ENCODE data around the gene PLBD2.
A peak's percentile ranks its signal among the peaks of the same experiment; 100 is the strongest.

PLBD2 gene

DNA sequence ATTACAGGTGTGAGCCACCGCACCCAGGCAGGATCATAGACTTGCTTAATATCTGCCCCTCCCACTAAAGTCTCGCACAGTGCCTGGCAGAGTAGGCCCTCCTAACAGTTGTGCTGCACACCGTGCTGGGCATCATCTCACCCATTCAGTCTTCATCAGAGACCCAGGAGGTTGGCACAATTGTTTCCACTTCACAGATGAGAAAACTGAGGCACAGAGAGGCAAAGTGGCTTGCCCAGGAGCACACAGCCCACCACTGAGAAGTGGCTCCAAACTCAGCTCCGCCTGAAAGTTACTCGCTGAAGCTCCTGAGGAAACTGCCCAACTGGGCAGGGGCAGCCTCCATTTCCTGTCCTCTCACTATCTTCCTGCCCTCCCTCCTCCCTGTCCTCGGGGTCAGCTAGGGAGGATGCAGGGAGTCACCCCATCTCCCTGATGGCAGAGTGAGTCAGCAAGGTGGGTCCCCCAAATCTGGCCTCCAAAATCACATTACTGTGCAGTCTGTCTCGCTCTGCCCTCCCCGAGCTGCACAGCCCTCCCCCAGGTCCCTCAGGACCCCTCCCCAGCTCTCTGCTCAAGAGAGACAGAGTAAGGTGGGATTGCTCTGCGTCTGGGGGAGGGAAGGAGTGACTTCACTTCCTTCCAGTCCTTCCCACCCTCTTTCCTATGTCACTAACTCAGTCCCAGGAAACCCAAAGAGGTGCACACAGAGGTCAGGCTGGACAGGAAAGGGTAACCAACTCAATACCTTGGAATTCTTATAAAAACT lies 29.2 kb upstream of the PLBD2 start:
- Mint-ChIP-seq H3K4me3 (no peak overlapping the region), H3K9me3 (no peaks in the 10 kb centered on the region), H3K27ac (no peak overlapping the region), H3K27me3 (ENCODE audit: low read depth) (no peaks in the 10 kb centered on the region), H3K36me3 (ENCODE audit: low read depth) (peaks cover 40% of the 10 kb centered on the region), H3K4me1 (ENCODE audit: low read depth) (peaks cover 5% of the 10 kb centered on the region)
- no peak for DNase-seq (ENCODE audit: low spot score)

DNA sequence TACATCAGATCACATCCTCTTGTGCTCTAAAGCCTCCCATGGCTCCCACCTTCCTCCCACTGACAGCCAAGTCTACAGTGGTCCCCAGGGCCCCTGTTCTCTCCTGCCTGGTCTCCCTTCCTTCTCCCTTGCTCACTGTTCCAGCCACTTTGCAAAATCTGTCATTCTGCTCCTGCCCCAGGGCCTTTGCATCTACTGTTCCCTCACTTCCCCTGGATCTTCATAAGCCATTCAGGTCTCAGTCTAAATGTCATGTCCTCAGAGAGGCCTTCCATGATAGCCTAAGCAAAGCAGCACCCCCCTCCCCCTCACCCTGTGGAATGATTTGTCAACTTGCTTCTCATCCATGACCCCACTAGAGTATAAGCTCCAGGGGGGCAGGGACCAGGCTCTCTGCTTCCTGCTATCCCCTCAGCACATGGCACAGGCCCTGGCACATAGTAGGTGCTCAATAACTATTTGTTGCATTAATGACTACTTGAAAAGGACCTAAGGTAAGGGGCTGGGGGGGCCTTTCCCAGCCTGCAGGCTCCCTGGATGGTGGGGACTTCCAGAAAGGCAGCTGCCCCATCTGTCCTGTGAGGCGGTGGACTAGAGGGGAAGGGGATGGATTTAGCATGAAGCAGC lies 28.5 kb upstream of the PLBD2 start:
- peaks cover 43% of the 10 kb centered on the region for H3K36me3 Mint-ChIP-seq (ENCODE audit: low read depth)
- H3K27me3 Mint-ChIP-seq (ENCODE audit: low read depth) = no peaks in the 10 kb centered on the region
- peaks cover 8% of the 10 kb centered on the region for H3K4me1 Mint-ChIP-seq (ENCODE audit: low read depth)
- H3K9me3 Mint-ChIP-seq = no peaks in the 10 kb centered on the region
- no peak overlapping the region for H3K4me3 Mint-ChIP-seq
- no peak for DNase-seq (ENCODE audit: low spot score)
- H3K27ac Mint-ChIP-seq = peak overlapping the region; percentile 39

DNA sequence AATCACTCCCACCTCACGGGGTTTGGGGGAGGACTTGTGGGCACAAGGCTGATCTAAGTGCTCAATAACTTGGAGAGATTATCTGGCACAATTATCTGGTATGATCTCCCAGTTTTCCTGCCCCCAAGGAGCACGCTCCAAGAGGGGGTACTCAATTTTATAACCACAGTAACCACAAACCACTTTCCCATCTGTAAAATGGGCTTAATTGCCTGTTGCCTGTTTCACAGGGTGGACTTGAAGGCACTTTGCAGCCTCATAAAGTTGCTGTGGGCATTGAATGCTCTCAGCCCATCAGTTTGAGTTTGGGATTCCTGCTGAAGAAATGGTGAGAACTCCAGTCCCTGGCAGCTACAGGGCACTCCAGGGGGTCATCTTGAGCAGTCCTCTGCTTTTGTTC lies 27.9 kb upstream of the PLBD2 start:
- H3K9me3 Mint-ChIP-seq = no peaks in the 10 kb centered on the region
- peaks cover 10% of the 10 kb centered on the region for H3K4me1 Mint-ChIP-seq (ENCODE audit: low read depth)
- no peak overlapping the region for H3K4me3 Mint-ChIP-seq
- no peak overlapping the region for H3K27ac Mint-ChIP-seq
- no peak for DNase-seq (ENCODE audit: low spot score)
- peaks cover 40% of the 10 kb centered on the region for H3K36me3 Mint-ChIP-seq (ENCODE audit: low read depth)
- no peaks in the 10 kb centered on the region for H3K27me3 Mint-ChIP-seq (ENCODE audit: low read depth)

DNA sequence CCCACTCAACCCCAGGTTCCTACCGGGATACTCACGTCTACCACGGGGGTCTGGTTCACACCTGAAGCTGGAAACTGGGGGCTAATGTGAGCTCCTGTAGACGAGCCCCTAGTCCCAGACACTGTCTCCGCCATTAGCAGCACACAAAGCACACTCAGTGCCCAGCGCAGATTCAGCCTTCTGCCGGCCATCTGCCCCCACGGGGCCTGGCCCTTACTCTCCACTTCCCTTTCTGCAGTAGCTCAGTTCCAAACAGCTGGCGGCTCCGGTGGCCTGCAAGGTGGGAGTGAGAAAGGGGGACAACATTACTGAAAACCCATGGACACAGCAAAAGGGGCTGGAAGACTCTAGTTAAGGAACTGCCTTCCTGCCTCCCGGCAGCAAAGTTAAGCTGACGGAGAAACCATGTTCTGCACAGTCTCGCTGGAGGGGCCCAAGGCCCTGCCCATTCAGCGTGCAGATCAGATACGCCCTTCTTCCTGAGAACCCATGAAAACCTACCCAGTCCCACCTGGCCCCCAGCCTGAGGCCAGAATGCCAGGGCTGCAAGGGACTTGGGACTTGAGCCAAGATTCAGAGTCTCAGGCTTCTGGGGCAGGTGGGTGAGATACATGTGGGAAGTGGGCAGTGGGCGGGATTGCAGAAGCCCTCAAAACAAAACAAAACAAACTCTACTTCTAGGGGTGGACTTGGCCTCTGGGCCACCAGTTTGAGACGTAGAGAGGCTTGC lies 25.5 kb upstream of the PLBD2 start:
- peaks cover 37% of the 10 kb centered on the region for H3K36me3 Mint-ChIP-seq (ENCODE audit: low read depth)
- peak overlapping the region; percentile 98 for H3K4me3 Mint-ChIP-seq
- no peaks in the 10 kb centered on the region for H3K27me3 Mint-ChIP-seq (ENCODE audit: low read depth)
- no peak overlapping the region for H3K27ac Mint-ChIP-seq
- no peaks in the 10 kb centered on the region for H3K9me3 Mint-ChIP-seq
- H3K4me1 Mint-ChIP-seq (ENCODE audit: low read depth) = peaks cover 10% of the 10 kb centered on the region
- no peak for DNase-seq (ENCODE audit: low spot score)

DNA sequence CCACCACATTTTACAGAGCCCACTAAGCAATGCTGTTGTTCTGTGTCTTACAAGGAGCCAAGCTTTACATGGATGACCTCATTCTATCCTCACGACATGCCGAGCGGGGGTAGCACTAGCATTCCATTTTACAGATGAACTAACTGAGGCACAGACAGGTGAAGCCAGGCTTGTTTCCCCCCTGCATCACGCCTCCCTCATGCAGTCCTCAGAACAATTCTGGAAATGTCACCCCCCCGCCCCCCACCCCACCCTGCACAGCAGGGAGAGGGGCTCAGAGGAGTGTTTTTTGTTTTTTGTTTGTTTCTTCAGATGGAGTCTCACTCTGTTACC lies 25.0 kb upstream of the PLBD2 start:
- Mint-ChIP-seq H3K27me3 (ENCODE audit: low read depth) (no peaks in the 10 kb centered on the region), H3K9me3 (no peaks in the 10 kb centered on the region), H3K27ac (no peak overlapping the region), H3K4me3 (peak overlapping the region; percentile 98), H3K4me1 (ENCODE audit: low read depth) (peaks cover 10% of the 10 kb centered on the region), H3K36me3 (ENCODE audit: low read depth) (peaks cover 35% of the 10 kb centered on the region)
- DNase-seq (ENCODE audit: low spot score) = no peak

DNA sequence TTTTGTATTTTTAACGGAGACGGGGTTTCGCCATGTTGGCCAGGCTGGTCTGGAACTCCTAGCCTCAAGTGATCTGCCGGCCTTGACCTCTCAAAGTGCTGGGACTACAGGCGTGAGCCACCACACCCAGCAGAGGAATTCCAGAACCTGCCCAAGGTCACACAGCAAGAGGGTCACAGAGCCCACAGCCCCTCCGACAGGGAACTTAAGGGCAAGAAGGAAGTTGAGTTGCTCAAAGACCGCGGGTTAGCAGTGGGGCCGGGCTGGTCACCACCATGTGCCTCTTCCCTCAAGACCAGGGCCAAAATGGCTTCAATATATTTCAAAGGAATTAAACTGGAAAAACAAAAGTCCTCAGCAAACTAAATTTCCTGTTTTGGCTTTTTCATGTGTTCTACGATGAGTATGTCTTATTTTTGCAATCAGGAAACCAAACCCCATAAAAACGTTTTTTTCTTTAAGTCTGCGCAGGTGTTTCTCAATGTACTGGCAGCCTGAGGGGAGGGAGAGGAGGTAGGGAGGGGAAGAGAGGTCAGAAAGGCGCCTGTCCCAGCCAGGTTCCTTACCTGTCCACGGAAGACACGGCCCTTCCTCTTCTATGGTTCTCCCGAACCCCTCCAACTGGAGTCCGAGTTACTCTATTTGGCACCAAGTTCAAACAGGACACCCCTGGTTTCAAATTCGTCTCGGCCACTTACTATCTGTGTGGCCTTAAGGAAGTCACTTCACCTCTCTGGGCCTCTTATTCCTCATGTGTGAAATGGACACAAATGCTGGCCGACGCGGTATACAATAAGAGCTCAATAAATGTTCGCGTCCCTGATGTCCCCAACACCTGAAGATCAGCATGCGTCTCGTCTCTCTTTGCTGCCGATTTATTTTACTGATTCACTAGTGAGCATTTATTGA lies 24.3 kb upstream of the PLBD2 start:
- Mint-ChIP-seq H3K36me3 (ENCODE audit: low read depth) (peaks cover 28% of the 10 kb centered on the region), H3K9me3 (no peaks in the 10 kb centered on the region), H3K27me3 (ENCODE audit: low read depth) (no peaks in the 10 kb centered on the region), H3K4me3 (peak overlapping the region; percentile 98), H3K4me1 (ENCODE audit: low read depth) (peaks cover 10% of the 10 kb centered on the region), H3K27ac (peak overlapping the region; percentile 82)
- DNase-seq (ENCODE audit: low spot score) = peak; percentile 6

DNA sequence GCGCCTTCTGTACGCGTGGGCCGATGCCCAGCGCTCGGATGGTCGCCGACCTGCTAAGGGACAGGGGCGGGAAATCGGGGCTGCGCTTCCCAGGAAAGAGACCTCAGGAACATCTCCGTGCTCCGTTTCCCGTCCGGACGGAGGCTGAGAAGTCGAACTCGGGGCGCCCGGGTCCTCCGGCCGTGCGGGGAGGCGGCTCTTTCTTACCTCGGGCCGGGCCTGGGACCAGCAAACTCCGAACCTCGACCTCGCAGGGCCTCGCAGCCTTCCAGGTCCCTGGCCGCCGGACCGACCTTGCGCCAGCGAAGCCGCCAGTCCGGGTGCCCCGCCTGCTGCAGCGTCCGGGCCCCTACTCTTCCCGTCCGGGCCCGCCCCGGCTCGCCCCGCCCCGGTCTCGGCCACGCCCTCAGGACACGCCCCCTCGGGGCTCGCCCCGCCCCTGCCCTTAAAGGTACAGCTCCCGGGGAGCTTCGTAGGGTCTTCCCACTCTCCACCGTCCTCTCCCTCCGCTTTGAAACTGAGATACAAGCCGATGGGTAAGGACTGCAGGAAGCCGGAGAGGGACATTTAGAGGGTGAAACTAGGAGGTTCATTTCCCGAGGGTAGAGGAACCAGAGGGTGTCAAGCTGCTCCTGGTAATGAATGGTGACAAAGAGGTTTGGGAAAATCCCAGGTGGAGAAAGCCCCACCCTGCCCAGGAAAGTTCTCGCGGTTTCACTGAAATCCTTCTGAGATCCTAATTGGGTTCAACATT lies 23.4 kb upstream of the PLBD2 start, which contains the start of gene SLC8B1:
Gene SLC8B1 (minus strand): TSS at position 324 of the 754 bp plus-strand sequence. CDS start 2,231 bp downstream, outside the sequence.
- DNase-seq (ENCODE audit: low spot score) = peak; percentile 80
- no peaks in the 10 kb centered on the region for H3K9me3 Mint-ChIP-seq
- peaks cover 10% of the 10 kb centered on the region for H3K4me1 Mint-ChIP-seq (ENCODE audit: low read depth)
- no peaks in the 10 kb centered on the region for H3K27me3 Mint-ChIP-seq (ENCODE audit: low read depth)
- peak within 1 kb of the TSS; percentile 98 for H3K4me3 Mint-ChIP-seq
- H3K27ac Mint-ChIP-seq = peak within 1 kb of the TSS; percentile 82
- peaks cover 21% of the 10 kb centered on the region for H3K36me3 Mint-ChIP-seq (ENCODE audit: low read depth)

DNA sequence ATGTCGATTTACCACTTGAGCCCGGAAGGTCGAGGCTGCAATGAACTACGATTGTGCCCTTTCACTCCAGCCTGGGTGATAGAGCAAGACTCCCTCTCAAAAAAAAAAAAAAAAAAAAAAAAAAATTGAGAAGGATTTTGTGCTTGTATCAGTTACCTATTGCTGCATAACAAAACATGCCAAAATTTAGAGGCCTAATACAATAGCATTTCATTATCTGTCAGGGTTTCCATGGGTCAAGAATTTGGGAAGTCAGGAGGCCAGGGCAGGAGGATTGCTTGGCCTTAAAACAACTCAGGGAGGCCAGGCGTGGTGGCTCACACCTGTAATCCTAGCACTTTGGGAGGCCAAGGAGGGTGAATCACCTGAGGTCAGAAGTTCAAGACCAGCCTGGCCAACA lies 18.8 kb upstream of the PLBD2 start:
- Mint-ChIP-seq H3K27me3 (ENCODE audit: low read depth) (no peaks in the 10 kb centered on the region), H3K27ac (no peak overlapping the region), H3K9me3 (no peaks in the 10 kb centered on the region), H3K4me3 (no peak overlapping the region), H3K36me3 (ENCODE audit: low read depth) (peaks cover 2% of the 10 kb centered on the region), H3K4me1 (ENCODE audit: low read depth) (peaks cover 2% of the 10 kb centered on the region)
- DNase-seq (ENCODE audit: low spot score) = no peak

DNA sequence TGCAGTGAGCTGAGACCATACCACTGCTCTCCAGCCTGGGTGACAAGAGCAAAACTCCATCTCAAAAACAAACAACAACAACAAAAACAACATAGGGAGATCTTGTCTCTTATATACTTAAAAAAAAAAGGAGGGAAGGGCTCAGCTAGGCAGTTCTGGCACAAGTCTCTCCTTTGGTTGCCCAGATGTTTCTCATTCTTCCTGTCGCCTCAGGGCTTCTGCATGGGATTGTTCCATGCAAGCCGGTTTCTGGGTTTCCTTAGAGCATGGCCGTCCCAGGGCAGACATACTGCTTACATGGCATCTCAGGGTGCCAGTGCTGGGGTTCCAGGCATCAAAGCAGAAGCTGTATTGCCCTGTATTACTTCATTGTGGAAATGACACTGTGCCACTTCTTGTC lies 18.3 kb upstream of the PLBD2 start:
- Mint-ChIP-seq H3K27me3 (ENCODE audit: low read depth) (no peaks in the 10 kb centered on the region), H3K4me1 (ENCODE audit: low read depth) (peaks cover 2% of the 10 kb centered on the region), H3K36me3 (ENCODE audit: low read depth) (no peaks in the 10 kb centered on the region), H3K4me3 (no peak overlapping the region), H3K27ac (no peak overlapping the region), H3K9me3 (no peaks in the 10 kb centered on the region)
- DNase-seq (ENCODE audit: low spot score) = no peak

DNA sequence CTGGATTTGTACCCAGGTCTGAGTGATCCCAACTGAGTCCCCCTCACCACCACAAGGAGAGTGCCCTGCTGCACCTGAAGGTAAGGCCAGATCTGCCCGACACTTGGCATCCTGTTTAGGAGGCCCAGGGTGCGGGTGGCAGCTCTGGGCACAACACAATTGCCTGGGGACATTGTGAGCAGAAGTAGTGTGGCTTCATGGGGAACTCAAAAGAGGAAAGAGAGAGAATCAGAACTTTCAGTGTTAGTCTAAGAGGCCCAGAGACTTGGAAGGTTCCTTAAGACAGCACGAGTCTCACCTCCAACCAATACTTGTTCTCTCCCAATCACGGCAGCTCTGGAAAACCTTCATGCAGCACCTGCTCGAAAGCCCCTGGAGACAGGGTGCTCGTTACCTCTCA lies 16.9 kb upstream of the PLBD2 start:
- no peak overlapping the region for H3K27ac Mint-ChIP-seq

DNA sequence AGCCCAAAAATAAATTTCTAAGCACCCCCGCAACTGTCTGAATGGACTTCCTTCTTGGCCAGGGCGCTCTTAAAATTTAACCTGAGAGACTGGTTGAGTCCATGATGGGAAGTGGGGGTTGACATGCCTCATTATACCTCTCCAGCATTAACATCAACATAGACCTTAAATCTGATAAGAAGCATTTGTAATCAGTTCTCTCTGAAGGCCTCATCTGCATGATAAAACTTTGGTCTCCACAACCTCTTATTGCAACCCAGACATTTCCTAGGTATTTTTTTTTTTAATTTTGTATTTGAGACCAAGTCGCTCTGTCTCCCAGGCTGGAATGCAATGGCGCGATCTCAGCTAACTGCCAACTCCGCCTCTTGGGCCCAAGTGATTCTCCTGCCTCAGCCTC lies 13.1 kb upstream of the PLBD2 start:
- H3K9me3 Mint-ChIP-seq = no peaks in the 10 kb centered on the region
- H3K4me3 Mint-ChIP-seq = no peak overlapping the region
- H3K27ac Mint-ChIP-seq = no peak overlapping the region
- DNase-seq (ENCODE audit: low spot score) = no peak
- no peaks in the 10 kb centered on the region for H3K4me1 Mint-ChIP-seq (ENCODE audit: low read depth)
- H3K27me3 Mint-ChIP-seq (ENCODE audit: low read depth) = peaks cover 2% of the 10 kb centered on the region
- H3K36me3 Mint-ChIP-seq (ENCODE audit: low read depth) = no peaks in the 10 kb centered on the region

More for the DNA sequence above, 16.9 kb upstream of the PLBD2 start:
- Mint-ChIP-seq H3K9me3 (no peaks in the 10 kb centered on the region), H3K4me1 (ENCODE audit: low read depth) (no peaks in the 10 kb centered on the region), H3K27me3 (ENCODE audit: low read depth) (no peaks in the 10 kb centered on the region), H3K4me3 (no peak overlapping the region), H3K36me3 (ENCODE audit: low read depth) (no peaks in the 10 kb centered on the region)
- no peak for DNase-seq (ENCODE audit: low spot score)

DNA sequence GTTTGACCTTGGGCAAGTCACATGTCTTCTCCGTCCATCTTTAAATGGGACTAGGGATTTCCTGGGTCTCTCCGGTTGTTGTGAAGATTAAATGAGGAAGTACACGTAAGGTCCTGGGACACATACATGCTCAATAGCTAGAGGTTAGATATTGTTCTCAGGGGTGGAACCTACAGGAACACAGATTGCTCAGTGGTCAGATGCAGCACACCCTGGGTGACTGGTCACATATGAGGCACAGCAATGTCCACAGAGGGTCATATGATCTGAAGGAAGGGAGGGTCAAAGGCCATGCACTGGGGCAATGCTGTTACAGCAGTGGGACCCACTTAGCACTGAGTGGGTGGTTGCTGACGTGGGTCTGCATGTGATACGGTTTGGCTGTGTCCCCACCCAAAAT lies 12.0 kb upstream of the PLBD2 start:
- H3K27ac Mint-ChIP-seq = no peak overlapping the region

DNA sequence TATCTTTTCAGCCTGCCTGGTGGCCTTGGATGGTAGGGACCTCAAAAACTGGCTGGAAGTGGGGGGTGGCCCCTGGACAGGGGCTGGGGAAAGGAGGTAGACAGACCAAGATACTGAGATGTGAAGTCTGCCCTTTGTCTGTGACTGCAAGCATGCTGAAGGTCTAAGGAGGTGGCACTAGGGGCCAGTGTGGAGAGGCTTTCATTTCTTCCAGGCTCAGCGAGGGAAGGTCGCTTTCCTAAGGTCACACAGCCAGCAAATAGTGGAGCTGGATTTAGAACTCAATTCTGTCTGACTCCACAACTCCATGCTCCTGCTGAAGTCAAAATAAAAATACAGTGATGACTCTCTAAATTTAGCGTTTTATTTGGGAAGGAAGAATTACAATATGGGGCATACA lies 11.3 kb upstream of the PLBD2 start:
- Mint-ChIP-seq H3K27ac (no peak overlapping the region), H3K36me3 (ENCODE audit: low read depth) (no peaks in the 10 kb centered on the region), H3K27me3 (ENCODE audit: low read depth) (peaks cover 6% of the 10 kb centered on the region), H3K4me3 (no peak overlapping the region), H3K4me1 (ENCODE audit: low read depth) (no peaks in the 10 kb centered on the region), H3K9me3 (no peaks in the 10 kb centered on the region)
- no peak for DNase-seq (ENCODE audit: low spot score)

More for the DNA sequence above, 12.0 kb upstream of the PLBD2 start:
- Mint-ChIP-seq H3K4me3 (no peak overlapping the region), H3K27me3 (ENCODE audit: low read depth) (peaks cover 6% of the 10 kb centered on the region), H3K9me3 (no peaks in the 10 kb centered on the region), H3K36me3 (ENCODE audit: low read depth) (no peaks in the 10 kb centered on the region), H3K4me1 (ENCODE audit: low read depth) (no peaks in the 10 kb centered on the region)
- DNase-seq (ENCODE audit: low spot score) = no peak

All from T-helper 2 cell treated with Interferon-gamma antibody and Interleukin-4, amounts not matched to agents 5 μg/mL and 100 μg/mL, for 36 hours (primary cell).